GM18951 (cell line): ENCODE results near the gene ITPKB.

Source experiments
- POLR2A ChIP-seq: IDR thresholded peaks from 4 replicates; pipeline ENCODE4 v1.6.1; 2011; ENCODE audit warnings: mild to moderate bottlenecking; ENCODE audit not compliant: insufficient read length, insufficient read depth; ENCODE audit errors: extremely low read depth
- in situ Hi-C: fragments of 300-500 bp; cut with MboI; formaldehyde crosslinking; loops from one replicate; pipeline ENCODE4 v1.12.0; 2022; ENCODE audit warnings: low sequenced_read_pairs, mixed read lengths, inconsistent platforms; ENCODE audit not compliant: unreplicated experiment

ITPKB gene

DNA sequence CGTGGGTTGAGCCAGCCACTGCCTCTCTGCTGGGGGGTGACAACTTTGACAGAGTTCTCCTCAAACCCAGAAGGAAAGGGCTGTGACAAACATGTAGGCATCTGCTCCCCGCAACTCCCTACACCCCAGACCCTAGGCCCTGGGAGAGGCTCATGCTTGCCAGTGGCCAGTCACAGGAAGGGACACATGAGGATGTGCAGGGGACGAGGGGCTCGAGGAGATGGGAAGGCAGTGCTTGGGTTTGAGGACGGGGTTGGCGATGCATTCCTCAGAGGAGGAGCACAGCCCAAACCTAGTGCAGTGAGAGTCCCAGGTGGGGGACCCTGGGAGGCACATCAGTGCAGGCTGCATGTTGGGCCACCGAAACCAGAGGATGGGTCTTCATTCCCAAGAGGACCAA is 128.4 kb downstream of the ITPKB start:
- in situ Hi-C loops, result loop anchor here (25.0 kb wide), 1 partner anchor 827 kb away; no protein-coding TSS in a partner anchor
- TF ChIP-seq POLR2A, result no peak

GRCh38 chr1:226609836-226610455 is 129.1 kb downstream of the ITPKB start:
- in situ Hi-C loops, result loop anchor here (25.0 kb wide), 1 partner anchor 827 kb away; no protein-coding TSS in a partner anchor

DNA sequence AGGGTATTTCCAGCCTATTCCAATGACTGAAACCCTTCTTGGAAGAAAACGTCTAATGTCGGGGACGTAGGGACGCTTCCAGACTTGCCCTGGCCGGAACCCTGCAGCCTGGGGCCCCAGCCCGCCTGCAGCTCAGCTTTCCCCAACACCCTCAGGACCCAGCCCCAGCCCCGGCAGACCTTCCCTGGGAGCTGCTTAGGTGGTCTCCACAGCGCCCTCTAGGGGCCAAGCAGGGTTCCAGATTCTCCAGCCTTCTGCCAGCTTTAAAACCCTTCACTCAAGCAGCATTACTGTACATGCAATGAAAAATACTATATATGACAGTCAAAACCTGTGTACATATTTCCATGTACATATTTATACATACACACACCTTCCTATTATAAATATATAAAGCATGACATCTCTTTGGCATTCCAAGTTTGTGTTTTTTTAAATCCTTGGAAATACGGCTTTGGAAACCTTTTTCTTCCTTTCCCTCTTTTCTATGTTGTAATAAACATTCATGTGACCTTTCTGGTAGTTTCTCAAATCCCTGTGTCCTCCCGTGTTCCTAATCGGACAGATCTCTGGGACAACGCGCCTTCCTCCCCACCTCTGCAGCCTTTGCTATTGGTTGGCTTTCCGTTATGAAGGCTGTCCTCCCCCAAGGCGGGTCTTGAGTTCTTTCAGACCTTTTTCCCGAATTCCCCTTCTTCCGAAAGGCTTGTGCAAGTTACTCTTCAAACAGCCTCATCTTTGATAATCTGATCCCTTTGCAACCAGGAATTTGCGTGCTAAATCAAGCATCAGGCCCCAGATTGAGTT is 130.2 kb downstream of the ITPKB start:
- in situ Hi-C loops, result loop anchor here (25.0 kb wide), 1 partner anchor 828 kb away; no protein-coding TSS in a partner anchor
- TF ChIP-seq POLR2A, result no peak

More at GRCh38 chr1:226609836-226610455, 129.1 kb downstream of the ITPKB start:
- no peak for TF ChIP-seq POLR2A

- in situ Hi-C loops, result loop anchor here (25.0 kb wide), 1 partner anchor 829 kb away; no protein-coding TSS in a partner anchor
- TF ChIP-seq POLR2A, result no peak
Measured at GRCh38 chr1:226607821-226608220, 131.3 kb downstream of the ITPKB start.

GRCh38 chr1:226607268-226607660 is 131.8 kb downstream of the ITPKB start:
- TF ChIP-seq POLR2A, result no peak
- in situ Hi-C loops, result loop anchor here (25.0 kb wide), 1 partner anchor 830 kb away; no protein-coding TSS in a partner anchor

- no peak for TF ChIP-seq POLR2A
- in situ Hi-C loops, result loop anchor here (25.0 kb wide), 1 partner anchor 831 kb away; no protein-coding TSS in a partner anchor
Measured at GRCh38 chr1:226606311-226607267, 132.5 kb downstream of the ITPKB start.

DNA sequence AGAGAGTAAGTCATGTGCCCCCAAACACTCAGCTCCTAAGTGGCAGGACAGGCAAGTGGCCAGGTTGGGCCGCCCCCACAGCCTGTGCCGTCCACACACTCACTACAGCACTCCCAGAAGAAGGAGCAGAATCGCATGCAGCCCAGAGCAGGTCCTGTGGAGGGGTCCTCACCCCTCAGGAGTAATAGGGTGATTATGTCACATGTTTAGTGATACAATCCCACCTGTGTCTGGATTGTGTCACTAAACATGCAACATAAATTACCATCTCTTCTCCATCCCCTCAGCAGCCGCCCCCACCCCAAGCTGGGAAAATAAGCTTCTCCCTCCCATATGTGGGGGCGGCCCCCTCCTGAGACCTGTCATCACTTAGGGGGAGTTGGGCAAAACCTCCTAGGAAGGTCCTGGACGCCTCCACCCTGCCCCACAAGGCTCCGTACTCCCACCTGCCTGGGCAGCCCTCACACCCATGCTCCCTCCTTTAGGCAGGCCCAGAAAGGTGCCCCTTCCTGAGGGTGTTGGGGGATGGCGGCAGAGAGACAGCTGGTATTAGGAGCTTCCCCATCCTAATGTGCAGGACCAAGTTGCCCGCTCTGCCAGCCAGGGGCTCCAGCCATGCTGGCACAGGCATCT is 133.6 kb downstream of the ITPKB start:
- in situ Hi-C loops, result loop anchor here (25.0 kb wide), 1 partner anchor 832 kb away; no protein-coding TSS in a partner anchor
- no peak for TF ChIP-seq POLR2A

GRCh38 chr1:226604560-226605317 is 134.3 kb downstream of the ITPKB start:
- in situ Hi-C loops, result loop anchor here (25.0 kb wide), 1 partner anchor 833 kb away; no protein-coding TSS in a partner anchor
- TF ChIP-seq POLR2A, result no peak

GRCh38 chr1:226603858-226604559 is 135.1 kb downstream of the ITPKB start:
- no peak for TF ChIP-seq POLR2A
- in situ Hi-C loops, result loop anchor here (25.0 kb wide), 1 partner anchor 833 kb away; no protein-coding TSS in a partner anchor

DNA sequence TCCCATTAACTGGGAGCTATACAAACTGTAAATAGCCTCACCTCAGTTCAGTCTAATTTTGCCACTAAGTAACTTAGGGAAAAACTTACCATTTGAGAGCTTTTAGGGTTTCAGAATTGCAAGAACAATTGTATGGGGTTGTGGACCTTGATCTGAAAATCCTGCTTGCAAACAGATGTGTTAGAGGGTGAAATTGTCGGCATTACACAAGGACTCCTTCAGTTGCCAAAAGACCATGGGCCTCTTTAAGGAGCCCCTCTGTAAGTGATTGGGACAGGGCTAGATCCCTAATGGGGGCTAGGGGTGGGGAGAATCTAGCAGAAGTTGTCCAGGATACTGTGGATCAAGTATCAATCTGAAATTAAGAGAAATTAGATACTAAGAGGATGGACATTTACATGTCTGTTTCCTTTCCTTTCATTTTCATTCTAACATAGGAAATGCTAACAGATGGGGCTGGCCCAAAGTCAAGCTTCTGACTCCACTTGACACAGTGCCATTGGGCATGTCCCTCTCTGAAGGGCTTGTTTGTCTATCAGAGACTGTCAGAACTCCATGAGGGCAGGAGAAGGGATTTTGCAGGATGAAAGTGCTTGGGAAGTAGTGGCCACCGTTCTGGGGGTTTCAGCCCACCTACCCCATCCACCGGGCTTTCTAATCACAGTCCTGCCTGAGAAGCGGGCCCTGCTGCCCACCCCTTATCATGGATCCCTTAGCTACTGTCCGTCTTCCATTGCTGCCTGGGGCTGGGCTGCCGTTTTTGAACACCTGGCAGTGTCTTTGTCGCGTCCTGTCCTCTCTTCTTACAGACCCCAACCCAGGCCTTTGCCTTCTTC is 135.8 kb downstream of the ITPKB start:
- TF ChIP-seq POLR2A, result no peak
- in situ Hi-C loops, result loop anchor here (25.0 kb wide), 1 partner anchor 834 kb away; no protein-coding TSS in a partner anchor
